Calu3 (cell line): ENCODE measurements around the gene ARMC10. TPM values are rescaled to one million over a fixed set of nuclear protein-coding genes. Genes with fewer than 3 reads are reported as not detected.
A peak's percentile ranks its signal among the peaks of the same experiment; 100 is the strongest.

Source experiments
- BruUV-seq: library from RNA; stranded (reverse); fragments of 400-500 nt; replicated peaks from 2 replicates; lab custom pipeline; 2021; lab: Mats Ljungman, UMichigan
- CTCF ChIA-PET: fragments of 300-600 bp; sonication (Branson Sonifier 250); formaldehyde crosslinking; loops from one replicate; lab custom pipeline; 2022; ENCODE audit warnings: antibody characterized with exemption; lab: Charles Lee
- DNase-seq: peaks from one replicate; pipeline ENCODE4 v3.0.0; 2022
- H3K27ac Mint-ChIP-seq: one replicate; pipeline ENCODE4 v1.8.0; 2022; ENCODE audit warnings: mixed read lengths; ENCODE audit not compliant: unreplicated experiment
- H3K27me3 Mint-ChIP-seq: one replicate; pipeline ENCODE4 v1.8.0; 2022; ENCODE audit warnings: mixed read lengths; ENCODE audit not compliant: unreplicated experiment
- H3K36me3 Mint-ChIP-seq: one replicate; pipeline ENCODE4 v1.8.0; 2022; ENCODE audit warnings: mild to moderate bottlenecking, moderate library complexity, mixed read lengths; ENCODE audit not compliant: insufficient read depth, unreplicated experiment
- H3K4me1 Mint-ChIP-seq: one replicate; pipeline ENCODE4 v1.8.0; 2022; ENCODE audit warnings: mild to moderate bottlenecking, low read depth, mixed read lengths; ENCODE audit not compliant: unreplicated experiment
- H3K4me3 Mint-ChIP-seq: one replicate; pipeline ENCODE4 v1.8.0; 2022; ENCODE audit warnings: mild to moderate bottlenecking, low read depth, moderate library complexity, mixed read lengths; ENCODE audit not compliant: unreplicated experiment
- H3K9me3 Mint-ChIP-seq: one replicate; pipeline ENCODE4 v1.8.0; 2022; ENCODE audit warnings: low read depth, mixed read lengths; ENCODE audit not compliant: unreplicated experiment
- CTCF ChIP-seq: fragments of 200-600 bp; IDR thresholded peaks from one replicate; pipeline ENCODE4 v1.8.0; 2022; ENCODE audit warnings: antibody characterized with exemption; ENCODE audit not compliant: unreplicated experiment
- intact Hi-C: fragments of 100-400 bp; cut with micrococcal nuclease; formaldehyde crosslinking; loops from one replicate; pipeline ENCODE4 v1.10.0; 2022; ENCODE audit not compliant: unreplicated experiment
- total RNA-seq: library from RNA; stranded (reverse); gene quantifications from 2 replicates; pipeline ENCODE4 v1.2.3, GENCODE V29; 2022

Gene ARMC10
- total RNA-seq, 1 experiment from 2014 or later: 41.0 TPM

DNA sequence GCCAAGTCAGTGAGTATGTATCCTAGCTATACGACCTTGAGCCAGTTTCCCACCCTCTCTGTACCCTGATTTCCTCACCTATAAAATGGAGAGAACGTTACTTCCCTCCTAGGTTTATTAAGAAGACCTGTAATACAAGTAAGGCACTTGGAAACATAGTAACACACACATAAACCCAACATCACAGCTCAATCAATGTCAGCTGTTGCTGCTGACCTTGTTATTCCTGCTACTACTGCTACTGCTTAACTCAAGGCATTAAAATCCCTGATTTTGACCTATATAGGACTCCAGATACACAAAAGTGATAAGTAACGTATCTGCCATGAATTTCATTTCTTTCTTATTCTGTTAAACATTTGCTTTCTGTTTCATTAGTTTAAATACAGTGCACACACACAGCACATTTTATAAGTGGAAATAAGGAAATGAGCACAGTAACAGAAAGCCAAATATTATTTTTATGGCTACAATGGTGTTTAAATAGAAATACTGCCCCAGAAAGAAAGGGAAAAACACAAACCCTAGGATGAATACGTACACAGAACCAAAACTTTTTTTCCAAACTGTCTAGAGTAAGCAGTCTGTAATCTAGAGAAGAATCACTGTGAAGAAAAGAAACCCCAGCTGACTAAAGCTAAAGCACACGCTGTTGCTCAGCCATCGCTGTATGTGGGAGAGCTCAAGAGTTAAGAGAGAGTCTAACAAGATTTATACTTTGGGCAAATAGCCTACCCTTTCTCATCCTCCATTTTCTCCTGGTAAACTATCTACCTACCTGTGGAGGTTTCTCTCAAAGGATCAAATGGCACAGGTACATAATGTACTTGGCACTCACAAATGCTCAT is 55.0 kb downstream of the ARMC10 start:
- Mint-ChIP-seq H3K36me3 (peaks cover 12% of the 10 kb centered on the region), H3K9me3 (no peaks in the 10 kb centered on the region), H3K27me3 (no peaks in the 10 kb centered on the region), H3K27ac (no peak overlapping the region), H3K4me3 (no peak overlapping the region), H3K4me1 (peaks cover 28% of the 10 kb centered on the region)
- BruUV-seq: no TSS peak
- no peak for DNase-seq
- CTCF ChIA-PET: no interaction called here
- TF ChIP-seq CTCF: no peak
- intact Hi-C loops: no loop called here

DNA sequence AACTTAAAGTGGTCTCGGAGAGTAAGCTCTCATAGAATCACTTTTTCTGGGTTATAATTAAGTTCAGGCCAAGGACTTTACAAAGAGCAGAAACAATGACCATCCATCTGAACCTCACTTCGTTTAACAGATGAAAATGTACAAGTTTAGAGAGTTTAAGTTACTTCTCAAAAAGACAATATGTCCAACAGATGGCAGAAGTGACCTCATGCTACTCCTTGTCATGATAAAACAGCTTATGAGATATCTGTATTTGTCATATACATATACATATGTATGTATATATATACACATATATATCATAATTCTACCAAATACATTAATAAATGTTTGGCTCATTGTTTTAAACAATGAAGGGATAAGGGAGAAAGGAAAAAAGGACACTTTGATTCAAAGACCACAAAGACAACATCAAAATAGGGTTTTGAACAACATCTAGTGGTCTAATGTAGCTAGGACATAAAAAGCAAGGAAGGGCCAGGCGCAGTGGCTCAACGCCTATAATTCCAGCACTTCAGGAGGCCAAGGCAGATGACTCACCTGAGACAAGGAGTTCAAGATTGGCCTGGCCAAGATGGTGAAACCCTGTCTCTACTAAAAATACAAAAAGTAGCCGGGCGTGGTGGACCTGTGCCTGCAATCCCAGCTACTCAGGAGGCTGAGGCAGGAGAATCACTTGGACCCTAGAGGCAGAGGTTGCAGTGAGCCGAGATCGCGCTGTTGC is 56.1 kb downstream of the ARMC10 start:
- Mint-ChIP-seq H3K27me3 (no peaks in the 10 kb centered on the region), H3K36me3 (peaks cover 10% of the 10 kb centered on the region), H3K27ac (no peak overlapping the region), H3K4me1 (peaks cover 28% of the 10 kb centered on the region), H3K9me3 (no peaks in the 10 kb centered on the region), H3K4me3 (no peak overlapping the region)
- CTCF ChIA-PET: no interaction called here
- no peak for DNase-seq
- no peak for TF ChIP-seq CTCF
- intact Hi-C loops: no loop called here
- BruUV-seq: no TSS peak

- Mint-ChIP-seq H3K27ac (peak overlapping the region; percentile 47), H3K36me3 (peaks cover 4% of the 10 kb centered on the region), H3K4me1 (peaks cover 28% of the 10 kb centered on the region), H3K9me3 (no peaks in the 10 kb centered on the region), H3K27me3 (no peaks in the 10 kb centered on the region), H3K4me3 (no peak overlapping the region)
- intact Hi-C loops: no loop called here
- no peak for TF ChIP-seq CTCF
- BruUV-seq: no TSS peak
- no peak for DNase-seq
- CTCF ChIA-PET: no interaction called here
These were observed 58.2 kb downstream of the ARMC10 start for GRCh38 chr7:103132995-103133688.

- CTCF ChIA-PET: no interaction called here
- BruUV-seq: no TSS peak
- intact Hi-C loops: no loop called here
- Mint-ChIP-seq H3K27me3 (no peaks in the 10 kb centered on the region), H3K4me3 (no peak overlapping the region), H3K27ac (no peak overlapping the region), H3K9me3 (no peaks in the 10 kb centered on the region), H3K36me3 (no peaks in the 10 kb centered on the region), H3K4me1 (peaks cover 25% of the 10 kb centered on the region)
- TF ChIP-seq CTCF: no peak
- DNase-seq: no peak
These were observed 60.1 kb downstream of the ARMC10 start for GRCh38 chr7:103134836-103135554.
